ENCODE measurements around the gene MAP7D1. TPM values are rescaled to one million over a fixed set of nuclear protein-coding genes. Genes with fewer than 3 reads are reported as not detected.

The MAP7D1 gene
- polyA plus RNA-seq, 1 of the 3 experiments (the other 2 are of a cell fraction), result 69.9 TPM

GRCh38 chr1:36128905-36129206 lies 27.1 kb upstream of the MAP7D1 start:
- CTCF ChIA-PET, result interaction anchor here (0.9 to 17.9 kb wide), 2 partner anchors 21 to 24 kb away, joined by 3 to 700 read pairs; partner anchors contain the start of genes ADPRS and TRAPPC3
- WGBS (ENCODE audit: low lambda C conversion rate), result 92% methylated on average over 3 of the region's 3 CpGs
- no peak overlapping the region for H3K4me3 ChIP-seq (ENCODE audit: low read depth in 2 of 2, low read length in 1 of 2)
- H3K79me2 ChIP-seq (ENCODE audit: insufficient read depth), result no peaks in the 10 kb centered on the region
- no peak overlapping the region for H3K27ac ChIP-seq (ENCODE audit: low read depth in 2 of 2, low read length in 1 of 2)
- H3K4me1 ChIP-seq (ENCODE audit: control insufficient read depth in 1 of 2, insufficient read depth in 2 of 2, low read depth in 1 of 2, low read length in 1 of 2), result peaks cover 9 to 10% of the 10 kb centered on the region in 2 experiments; a peak in 3 of 4 replicates
- H3K9me3 ChIP-seq, result no peaks in the 10 kb centered on the region
- peaks cover 6% of the 10 kb centered on the region for H3F3A ChIP-seq (replicated peaks; ENCODE audit: insufficient read depth)
- H3K36me3 ChIP-seq (replicated peaks in 1 of 2; ENCODE audit: control insufficient read depth in 1 of 2, insufficient read depth in 2 of 2, low read length in 1 of 2), result no peaks in the 10 kb centered on the region
- TF ChIP-seq FOSL2 (IDR thresholded peaks at IDR 0.05; ENCODE audit: borderline replicate concordance, low read depth), result no peak
- TF ChIP-seq ELF1 (IDR thresholded peaks at IDR 0.05), result no peak
- no peak for TF ChIP-seq GABPA (IDR thresholded peaks at IDR 0.05; ENCODE audit: low read depth)
- no peak for TF ChIP-seq USF2 (IDR thresholded peaks at IDR 0.05; ENCODE audit: borderline replicate concordance, low read depth, low read length)
- TF ChIP-seq, protein P1, sequence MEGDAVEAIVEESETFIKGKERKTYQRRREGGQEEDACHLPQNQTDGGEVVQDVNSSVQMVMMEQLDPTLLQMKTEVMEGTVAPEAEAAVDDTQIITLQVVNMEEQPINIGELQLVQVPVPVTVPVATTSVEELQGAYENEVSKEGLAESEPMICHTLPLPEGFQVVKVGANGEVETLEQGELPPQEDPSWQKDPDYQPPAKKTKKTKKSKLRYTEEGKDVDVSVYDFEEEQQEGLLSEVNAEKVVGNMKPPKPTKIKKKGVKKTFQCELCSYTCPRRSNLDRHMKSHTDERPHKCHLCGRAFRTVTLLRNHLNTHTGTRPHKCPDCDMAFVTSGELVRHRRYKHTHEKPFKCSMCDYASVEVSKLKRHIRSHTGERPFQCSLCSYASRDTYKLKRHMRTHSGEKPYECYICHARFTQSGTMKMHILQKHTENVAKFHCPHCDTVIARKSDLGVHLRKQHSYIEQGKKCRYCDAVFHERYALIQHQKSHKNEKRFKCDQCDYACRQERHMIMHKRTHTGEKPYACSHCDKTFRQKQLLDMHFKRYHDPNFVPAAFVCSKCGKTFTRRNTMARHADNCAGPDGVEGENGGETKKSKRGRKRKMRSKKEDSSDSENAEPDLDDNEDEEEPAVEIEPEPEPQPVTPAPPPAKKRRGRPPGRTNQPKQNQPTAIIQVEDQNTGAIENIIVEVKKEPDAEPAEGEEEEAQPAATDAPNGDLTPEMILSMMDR (IDR thresholded peaks at IDR 0.05), result no peak
- no peak for TF ChIP-seq TAF1 (IDR thresholded peaks at IDR 0.05; ENCODE audit: borderline replicate concordance, low read depth, low read length)
- TF ChIP-seq, protein P2, sequence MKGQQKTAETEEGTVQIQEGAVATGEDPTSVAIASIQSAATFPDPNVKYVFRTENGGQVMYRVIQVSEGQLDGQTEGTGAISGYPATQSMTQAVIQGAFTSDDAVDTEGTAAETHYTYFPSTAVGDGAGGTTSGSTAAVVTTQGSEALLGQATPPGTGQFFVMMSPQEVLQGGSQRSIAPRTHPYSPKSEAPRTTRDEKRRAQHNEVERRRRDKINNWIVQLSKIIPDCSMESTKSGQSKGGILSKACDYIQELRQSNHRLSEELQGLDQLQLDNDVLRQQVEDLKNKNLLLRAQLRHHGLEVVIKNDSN (IDR thresholded peaks at IDR 0.05; ENCODE audit: borderline replicate concordance, low read depth), result no peak
- TF ChIP-seq JUND (IDR thresholded peaks at IDR 0.05), result no peak
- no peak overlapping the region for H2AFZ ChIP-seq (ENCODE audit: low read depth)
- H3K4me2 ChIP-seq, result no peak overlapping the region
- POLR2A ChIA-PET, result no interaction called here
- H4K20me1 ChIP-seq (ENCODE audit: insufficient read depth), result no peaks in the 10 kb centered on the region
- no peaks in the 10 kb centered on the region for H3K9me2 ChIP-seq
- H3K27me3 ChIP-seq (ENCODE audit: insufficient read depth), result no peaks in the 10 kb centered on the region
- H3K9ac ChIP-seq, result no peak overlapping the region
- DNase-seq, result no peak

DNA sequence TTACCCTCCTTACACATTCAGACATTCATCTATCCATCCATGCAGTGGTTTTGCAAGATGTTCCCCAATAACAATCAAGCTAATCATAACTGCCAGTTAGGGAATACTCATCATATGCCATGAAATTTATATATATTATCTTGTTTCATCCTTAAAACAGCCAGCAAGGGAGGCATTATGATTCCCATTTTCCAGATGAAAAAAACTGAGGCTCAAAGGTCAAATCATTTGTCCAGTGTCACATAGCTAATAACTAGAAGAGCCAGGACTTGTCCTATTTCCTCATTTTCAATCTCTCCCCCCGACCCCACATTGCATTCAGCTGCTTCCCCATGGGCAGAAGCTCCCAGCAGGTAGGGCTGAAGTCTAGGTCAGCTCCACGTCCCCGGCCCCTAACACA lies 23.9 kb upstream of the MAP7D1 start:
- Histone ChIP-seq H3K4me2 (no peak overlapping the region), H3K9ac (no peak overlapping the region), H3K79me2 (ENCODE audit: insufficient read depth) (no peaks in the 10 kb centered on the region), H3K27ac (ENCODE audit: low read depth in 2 of 2, low read length in 1 of 2) (no peak overlapping the region), H3K9me3 (no peaks in the 10 kb centered on the region), H3K4me1 (ENCODE audit: control insufficient read depth in 1 of 2, insufficient read depth in 2 of 2, low read depth in 1 of 2, low read length in 1 of 2) (peaks cover 18 to 36% of the 10 kb centered on the region in 2 experiments; a peak in 3 of 4 replicates), H3K9me2 (no peaks in the 10 kb centered on the region), H3K36me3 (replicated peaks in 1 of 2; ENCODE audit: control insufficient read depth in 1 of 2, insufficient read depth in 2 of 2, low read length in 1 of 2) (peaks cover 0 to 5% of the 10 kb centered on the region in 2 experiments), H3K27me3 (ENCODE audit: insufficient read depth) (no peaks in the 10 kb centered on the region), H3K4me3 (ENCODE audit: low read depth in 2 of 2, low read length in 1 of 2) (no peak overlapping the region), H3F3A (replicated peaks; ENCODE audit: insufficient read depth) (peaks cover 26% of the 10 kb centered on the region), H4K20me1 (ENCODE audit: insufficient read depth) (no peaks in the 10 kb centered on the region), H2AFZ (ENCODE audit: low read depth) (no peak overlapping the region)
- 83% methylated on average over 3 of the region's 3 CpGs for WGBS (ENCODE audit: low lambda C conversion rate)
- ChIA-PET CTCF (interaction anchor here (1.2 to 17.9 kb wide), 5 partner anchors 12 to 154 kb away, joined by 3 to 700 read pairs (median 26); partner anchors contain the start of gene ADPRS), POLR2A (interaction anchor here (1.5 kb wide), 1 partner anchor 35 kb away, joined by 4 read pairs; no protein-coding TSS in a partner anchor)
- no peak for DNase-seq
- TF ChIP-seq RAD21 (IDR thresholded peaks at IDR 0.05; ENCODE audit: low read length), result no peak

Measured in SK-N-SH (cell line).